GM12878 (cell line): Measurements from ENCODE around the gene MAPRE3. TPM values are rescaled to one million over a fixed set of nuclear protein-coding genes. Genes with fewer than 3 reads are reported as not detected.

Source experiments
- ATAC-seq: fragments of 200-7000 bp; cut with Tn5 transposase; 3 replicates; pipeline ENCODE4 v1.9.1; 2020; ENCODE audit warnings: mild to moderate bottlenecking, moderate library complexity
- BruUV-seq: library from RNA; stranded (reverse); fragments of 400-500 nt; replicated peaks from 2 replicates; lab custom pipeline; 2021; lab: Mats Ljungman, UMichigan
- CTCF ChIA-PET: fragments of 300-600 bp; sonication (Branson Sonifier 250); formaldehyde crosslinking; extraction: SDS; loops from one replicate; lab custom pipeline; 2021; ENCODE audit warnings: inconsistent platforms; lab: Yijun Ruan, JAX
- POLR2A ChIA-PET: fragments of 350-600 bp; formaldehyde crosslinking; extraction: SDS; loops from one replicate; lab custom pipeline; 2021; ENCODE audit warnings: inconsistent platforms; lab: Charles Lee
- RAD21 ChIA-PET: fragments of 300-600 bp; sonication (Branson Sonifier 250); formaldehyde crosslinking; loops from one replicate; lab custom pipeline; 2023; ENCODE audit warnings: antibody characterized with exemption; ENCODE audit not compliant: unreplicated experiment; lab: Charles Lee
- SMC1A ChIA-PET: fragments of 300-600 bp; sonication (Branson Sonifier 250); formaldehyde crosslinking; loops from one replicate; lab custom pipeline; 2023; ENCODE audit not compliant: unreplicated experiment, uncharacterized antibody; lab: Charles Lee
- DNase-seq: peaks from one replicate; pipeline ENCODE4 v3.0.0-alpha.2; 2011; ENCODE audit warnings: low read depth, low spot score
- FAIRE-seq: peaks from 3 replicates; lab custom pipeline; 2011; peaks lifted over from hg19 to GRCh38; lab: Jason Lieb, UNC
- H2AFZ ChIP-seq: 2 replicates; pipeline ENCODE4 v1.6.0; 2011; ENCODE audit warnings: low read depth, low read length, control low read depth; ENCODE audit not compliant: control insufficient read depth
- H3K27ac ChIP-seq: 2 replicates; pipeline ENCODE4 v1.5.1; 2011; ENCODE audit warnings: control low read depth; ENCODE audit not compliant: control insufficient read depth, insufficient read depth
- H3K27me3 ChIP-seq, 2 experiments: replicated peaks in 1 of 2; 2 replicates each; pipeline versions ENCODE4 v1.6.0 to v1.6.1; 2011; ENCODE audit warnings: low read length in 1 of 2; ENCODE audit not compliant: control insufficient read depth in 2 of 2, insufficient read depth in 2 of 2
- H3K36me3 ChIP-seq, 2 experiments: 2 replicates each; pipeline ENCODE4 v1.5.1; 2011; ENCODE audit warnings: low read length in 1 of 2; ENCODE audit not compliant: control insufficient read depth in 2 of 2, insufficient read depth in 2 of 2
- H3K4me1 ChIP-seq: 2 replicates; pipeline ENCODE4 v1.6.1; 2011; ENCODE audit warnings: mild to moderate bottlenecking, low read length, moderate library complexity, mixed read lengths; ENCODE audit not compliant: control insufficient read depth, insufficient read depth
- H3K4me2 ChIP-seq: 2 replicates; pipeline ENCODE4 v1.6.0; 2011; ENCODE audit warnings: control low read depth; ENCODE audit not compliant: control insufficient read depth, insufficient read depth
- H3K4me3 ChIP-seq: fragments of 200-600 bp; sonication (generic); 2 replicates; pipeline ENCODE4 v1.5.1; 2016
- H3K79me2 ChIP-seq: 2 replicates; pipeline ENCODE4 v1.6.0; 2011; ENCODE audit warnings: low read length; ENCODE audit not compliant: control insufficient read depth, insufficient read depth
- H3K9ac ChIP-seq: 2 replicates; pipeline ENCODE4 v1.8.0; 2011; ENCODE audit warnings: low read length, control low read depth, mixed read lengths; ENCODE audit not compliant: control insufficient read depth, insufficient read depth
- H3K9me3 ChIP-seq: replicated peaks from 3 replicates; pipeline ENCODE4 v1.5.1; 2011; ENCODE audit warnings: mild to moderate bottlenecking, low read length; ENCODE audit not compliant: control insufficient read depth, insufficient read depth
- H4K20me1 ChIP-seq: 2 replicates; pipeline ENCODE4 v1.6.0; 2011; ENCODE audit not compliant: control insufficient read depth, insufficient read depth
- BRCA1 ChIP-seq: IDR thresholded peaks from 2 replicates; pipeline ENCODE4 v1.6.1; 2011; ENCODE audit warnings: low read depth, low read length, improper control_type of control experiment
- CTCF ChIP-seq, 3 experiments: IDR thresholded peaks in 2 of 3; conservative IDR thresholded peaks in 1 of 3; 2 replicates each; pipeline ENCODE4 v1.5.1; 2011; ENCODE audit warnings: low read depth in 3 of 3, low read length in 3 of 3, mild to moderate bottlenecking in 3 of 3, control low read depth in 2 of 3, moderate library complexity in 2 of 3, inconsistent platforms in 1 of 3, mixed read lengths in 1 of 3; ENCODE audit not compliant: control insufficient read depth in 2 of 3, insufficient read depth in 1 of 3; ENCODE audit errors: extremely low read depth in 1 of 3
- GATAD2B ChIP-seq: fragments of 450-650 bp; conservative IDR thresholded peaks from 2 replicates; pipeline ENCODE4 v1.6.1; 2017; ENCODE audit warnings: low read depth, mild to moderate bottlenecking, moderate library complexity
- KAT2A ChIP-seq: conservative IDR thresholded peaks from 2 replicates; pipeline ENCODE4 v1.6.1; 2011; ENCODE audit warnings: low read depth, low read length; ENCODE audit not compliant: control insufficient read depth
- NFIC ChIP-seq: IDR thresholded peaks from 2 replicates; pipeline ENCODE4 v1.6.1; 2012; ENCODE audit warnings: low read depth, mild to moderate bottlenecking, inconsistent platforms, low read length, moderate library complexity
- NFXL1 ChIP-seq: fragments of 450-650 bp; IDR thresholded peaks from 2 replicates; pipeline ENCODE4 v1.6.1; 2017; ENCODE audit warnings: antibody characterized with exemption, mild to moderate bottlenecking, borderline replicate concordance
- NR2C2 ChIP-seq: IDR thresholded peaks from 2 replicates; pipeline ENCODE4 v1.6.1; 2011; ENCODE audit warnings: borderline replicate concordance, low read depth; ENCODE audit not compliant: control insufficient read depth, insufficient read length
- RELB ChIP-seq: fragments of 450-650 bp; IDR thresholded peaks from 2 replicates; pipeline ENCODE4 v1.6.1; 2017; ENCODE audit warnings: low read depth, mild to moderate bottlenecking, moderate library complexity
- SKIL ChIP-seq: fragments of 450-650 bp; IDR thresholded peaks from 2 replicates; pipeline ENCODE4 v1.6.1; 2017; ENCODE audit warnings: mild to moderate bottlenecking, low read depth, inconsistent platforms; ENCODE audit not compliant: poor library complexity, severe bottlenecking
- TARDBP ChIP-seq: IDR thresholded peaks from 2 replicates; pipeline ENCODE4 v1.6.1; 2016; ENCODE audit warnings: borderline replicate concordance
- ZNF622 ChIP-seq: fragments of 450-650 bp; IDR thresholded peaks from 2 replicates; pipeline ENCODE4 v1.6.1; 2017; ENCODE audit warnings: mild to moderate bottlenecking, inconsistent platforms
- ZSCAN29 ChIP-seq: fragments of 450-650 bp; IDR thresholded peaks from 2 replicates; pipeline ENCODE4 v1.6.1; 2017; ENCODE audit warnings: mild to moderate bottlenecking, moderate library complexity
- WGBS: methylation state at CpG from one replicate; pipeline ENCODE4 v1.1.6; 2016; ENCODE audit warnings: low lambda C conversion rate; ENCODE audit not compliant: insufficient replicate concordance, insufficient coverage; ENCODE audit errors: missing lambda C conversion rate; 5-methylcytosine and 5-hydroxymethylcytosine counted together
- in situ Hi-C: fragments of 300-500 bp; cut with MboI; formaldehyde crosslinking; loops from 9 replicates; pipeline ENCODE4 v1.14.3; 2018; ENCODE audit warnings: mixed read lengths
- intact Hi-C: fragments of 100-400 bp; cut with micrococcal nuclease; formaldehyde crosslinking; loops from one replicate; pipeline ENCODE4 v1.14.2; 2022; ENCODE audit not compliant: unreplicated experiment
- polyA plus RNA-seq, 11 experiments: library from polyadenylated mRNA; depleted of rRNA in 4 of 11; unstranded in 6 of 11; stranded (reverse) in 5 of 11; fragments of >200 nt; fragmentation: Nextera tagmentation in 4 of 11; fragmentation: Illumina TruSeq in 1 of 11; extraction: Ambion mirVana in 4 of 11; extraction: Trizol in 1 of 11; gene quantifications; 1 replicate in 1 of 11; 2 replicates in 10 of 11; pipeline versions ENCODE4 v1.2.1 to v1.2.3, GENCODE V29; 2011 to 2016; ENCODE audit warnings: inconsistent platforms in 2 of 11, missing spikeins in 2 of 11, low read depth in 1 of 11
- total RNA-seq, 4 experiments: library from RNA; depleted of rRNA in 3 of 4; stranded (reverse); fragments of >200 nt in 3 of 4; fragmentation: Illumina TruSeq in 1 of 4; extraction: Trizol in 1 of 4; gene quantifications; 2 replicates each; pipeline versions ENCODE4 v1.2.1 to v1.2.3, GENCODE V29; 2013 to 2021

The MAPRE3 gene
- total and polyA plus RNA-seq, 10 of the 15 experiments (the other 5 are each of a cell fraction or from before 2014, with no cell fraction given), result 0.03 to 1.3 (median 0.73) TPM; not detected in 1

- no peak for TF ChIP-seq RELB
- no peak for TF ChIP-seq GATAD2B
- TF ChIP-seq ZNF622, result no peak
- TF ChIP-seq TARDBP, result no peak
- TF ChIP-seq NFIC, result no peak
These were observed 5.8 kb upstream of the MAPRE3 start (continued) for GRCh38 chr2:26964446-26965130.

GRCh38 chr2:26968001-26968400 is 2.4 kb upstream of the MAPRE3 start:
- intact Hi-C loops (no loop called here), in situ Hi-C loops (loop anchor here (5.0 to 10.0 kb wide), 2 partner anchors 117 to 229 kb away; partner anchors contain the start of gene KHK)
- H2AFZ ChIP-seq, result no peak overlapping the region
- ChIA-PET CTCF (interaction anchor here (0.7 to 12.2 kb wide), 3 partner anchors 47 to 224 kb away, joined by 5 to 153 read pairs (median 6); no protein-coding TSS in a partner anchor), RAD21 (interaction anchor here (1.0 to 1.4 kb wide), 3 partner anchors 48 to 223 kb away, joined by 3 to 4 read pairs (median 3); no protein-coding TSS in a partner anchor), SMC1A (interaction anchor here (1.4 to 1.5 kb wide), 2 partner anchors 27 to 120 kb away, joined by 3 to 4 read pairs; no protein-coding TSS in a partner anchor)
- H3K9ac ChIP-seq, result no peak overlapping the region
- H3K27ac ChIP-seq, result no peak overlapping the region
- H3K9me3 ChIP-seq, result no peaks in the 10 kb centered on the region; the same call in 2 of the 3 replicates
- H3K79me2 ChIP-seq, result no peaks in the 10 kb centered on the region
- no TSS peak for BruUV-seq
- no peak overlapping the region for H3K4me2 ChIP-seq
- FAIRE-seq (no peak), DNase-seq (no peak), ATAC-seq (no peak)
- H3K4me3 ChIP-seq, result no peak overlapping the region
- H3K27me3 ChIP-seq, result peaks cover 1 to 2% of the 10 kb centered on the region in 2 experiments; a peak in 1 of 4 replicates
- no peaks in the 10 kb centered on the region for H3K4me1 ChIP-seq
- H4K20me1 ChIP-seq, result no peaks in the 10 kb centered on the region
- WGBS, result 0% methylated on average over 3 of the region's 3 CpGs
- TF ChIP-seq CTCF (IDR thresholded peaks at IDR 0.05 in 2 of 3, conservative IDR thresholded peaks at IDR 0.05 in 1 of 3; ENCODE audit: control insufficient read depth in 2 of 3, extremely low read depth in 1 of 3, insufficient read depth in 1 of 3, low read depth in 3 of 3, low read length in 3 of 3), result no peak
- TF ChIP-seq SKIL, result no peak
- TF ChIP-seq BRCA1, result no peak
- no peak for TF ChIP-seq NR2C2
- no peak for TF ChIP-seq KAT2A
- TF ChIP-seq NFXL1, result no peak
- no peak for TF ChIP-seq ZNF622
- TF ChIP-seq ZSCAN29, result no peak
- TF ChIP-seq, all 136 proteins: peak for 0
- H3K36me3 ChIP-seq, result no peaks in the 10 kb centered on the region
- POLR2A ChIA-PET, result interaction anchor here (1.0 kb wide), 1 partner anchor 103 kb away, joined by 3 read pairs; the partner anchor contains the start of gene OST4
